Activated effector memory CD4-positive, alpha-beta T cell treated with Interleukin-2 at 50 U/mL for 16 hours (primary cell): ENCODE data around the gene DARS1.
A peak's percentile ranks its signal among the peaks of the same experiment; 100 is the strongest.

Source experiments
- DNase-seq: peaks from one replicate; pipeline ENCODE4 v3.0.0-alpha.2; 2020

DARS1 gene

DNA sequence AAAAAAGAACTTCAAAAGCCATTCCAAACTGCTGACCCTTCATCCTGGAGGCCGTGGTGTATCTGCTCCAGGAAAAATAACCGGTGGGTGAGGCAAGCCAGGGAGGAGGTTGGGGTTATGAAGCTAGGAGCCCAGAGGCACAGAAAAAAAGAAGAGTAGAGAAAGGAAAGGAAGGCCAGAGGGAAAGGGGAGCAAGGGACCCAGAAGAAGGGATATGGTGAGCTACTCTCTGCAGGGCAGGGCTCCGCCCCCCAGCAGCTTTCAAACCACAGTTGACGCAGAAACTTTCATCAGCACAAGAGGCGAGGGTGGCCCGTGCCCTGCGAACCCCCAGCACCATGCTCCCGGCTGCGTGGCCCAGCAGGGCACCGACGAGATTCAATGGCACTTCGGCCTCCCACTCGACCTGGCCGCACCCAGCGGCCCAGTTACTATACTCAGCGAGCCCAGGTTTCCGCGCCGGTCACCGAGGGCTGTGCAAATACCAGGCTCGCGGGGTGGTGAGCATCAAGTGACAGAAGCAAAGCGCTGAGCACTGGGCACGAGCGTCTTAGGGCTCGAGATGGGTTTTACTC, 109.8 kb downstream of the DARS1 start:
- peak; percentile 67 for DNase-seq

DNA sequence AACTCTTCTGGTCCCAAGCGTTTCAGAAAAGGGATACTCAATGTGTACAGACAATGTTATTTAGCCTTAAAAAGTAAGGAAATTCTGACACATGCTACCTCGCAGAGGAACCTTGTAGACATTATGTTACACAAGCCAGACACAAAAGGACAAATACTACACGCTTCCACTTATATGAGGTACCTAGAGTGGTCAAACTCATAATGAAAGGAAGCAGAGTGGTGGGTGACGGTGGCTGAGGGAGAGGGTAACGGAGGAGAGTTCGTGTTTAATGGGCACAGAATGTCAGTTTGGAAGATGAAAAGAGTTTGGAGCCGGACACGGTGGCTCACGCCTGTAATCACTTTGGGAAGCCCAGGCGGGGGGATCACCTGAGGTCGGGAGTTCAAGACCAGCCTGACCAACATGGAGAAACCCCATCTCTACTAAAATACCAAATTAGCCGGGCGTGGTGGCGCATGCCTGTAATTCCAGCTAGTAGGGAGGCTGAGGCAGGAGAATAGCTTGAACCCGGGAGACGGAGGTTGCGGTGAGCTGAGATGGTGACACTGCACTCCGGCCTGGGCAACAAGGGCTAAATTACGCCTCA, 110.6 kb downstream of the DARS1 start:
- DNase-seq: no peak

- no peak for DNase-seq
Observed at GRCh38 chr2:135870571-135870970, 114.9 kb downstream of the DARS1 start.

GRCh38 chr2:135863233-135863632, 122.2 kb downstream of the DARS1 start:
- DNase-seq: no peak

GRCh38 chr2:135862718-135863117, 122.7 kb downstream of the DARS1 start:
- DNase-seq: no peak
